A549 treated with dexamethasone at 1 μM for 4 hours (cell line): ENCODE data around the gene FADD. TPM values are rescaled to one million over a fixed set of nuclear protein-coding genes. Genes with fewer than 3 reads are reported as not detected.

Experiments
- total RNA-seq: library from RNA; stranded (reverse); fragments of 200-300 nt; extraction: Qiagen RNA extraction; gene quantifications from 5 replicates; pipeline ENCODE4 v1.2.3, GENCODE V29; 2022

Gene FADD, protein sequence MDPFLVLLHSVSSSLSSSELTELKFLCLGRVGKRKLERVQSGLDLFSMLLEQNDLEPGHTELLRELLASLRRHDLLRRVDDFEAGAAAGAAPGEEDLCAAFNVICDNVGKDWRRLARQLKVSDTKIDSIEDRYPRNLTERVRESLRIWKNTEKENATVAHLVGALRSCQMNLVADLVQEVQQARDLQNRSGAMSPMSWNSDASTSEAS
- 55.6 to 65.3 TPM (median 63.7 TPM) in 5 replicates for total RNA-seq

DNA sequence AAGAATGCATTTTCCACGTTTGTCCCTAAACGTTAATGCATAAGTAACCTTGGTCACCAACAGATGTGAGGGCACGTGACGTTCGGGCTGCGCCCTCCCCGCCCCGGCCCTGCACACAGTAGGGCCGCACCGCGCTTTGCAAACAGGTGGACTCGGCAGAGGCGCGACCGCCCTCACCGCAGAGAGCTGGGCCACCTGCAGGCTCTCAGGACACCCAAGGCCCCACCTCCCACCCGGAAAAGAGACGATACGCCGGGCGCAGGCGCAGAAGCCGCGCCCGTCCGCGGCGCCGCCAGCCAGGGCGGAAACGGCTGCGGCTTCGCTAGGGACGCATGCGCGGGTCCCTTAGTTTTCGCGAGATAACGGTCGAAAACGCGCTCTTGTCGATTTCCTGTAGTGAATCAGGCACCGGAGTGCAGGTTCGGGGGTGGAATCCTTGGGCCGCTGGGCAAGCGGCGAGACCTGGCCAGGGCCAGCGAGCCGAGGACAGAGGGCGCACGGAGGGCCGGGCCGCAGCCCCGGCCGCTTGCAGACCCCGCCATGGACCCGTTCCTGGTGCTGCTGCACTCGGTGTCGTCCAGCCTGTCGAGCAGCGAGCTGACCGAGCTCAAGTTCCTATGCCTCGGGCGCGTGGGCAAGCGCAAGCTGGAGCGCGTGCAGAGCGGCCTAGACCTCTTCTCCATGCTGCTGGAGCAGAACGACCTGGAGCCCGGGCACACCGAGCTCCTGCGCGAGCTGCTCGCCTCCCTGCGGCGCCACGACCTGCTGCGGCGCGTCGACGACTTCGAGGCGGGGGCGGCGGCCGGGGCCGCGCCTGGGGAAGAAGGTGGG is at the start of gene FADD:
Gene FADD (plus strand): TSS at position 377 of the 831 bp plus-strand sequence. CDS start 164 bp downstream, at position 541.

Other genes with a start within 250 kb of the FADD start
- 2.6 to 4.4 TPM (median 3.9 TPM) in 5 replicates for gene ANO1, start 125.0 kb upstream of the FADD start, total RNA-seq
- gene PPFIA1, start 67.4 kb downstream of the FADD start, total RNA-seq: 21.3 to 33.2 TPM (median 31.6 TPM) in 5 replicates
- 192 to 231 TPM (median 212 TPM) in 5 replicates for gene CTTN, start 195.2 kb downstream of the FADD start, total RNA-seq